ENCODE results near the gene HDGFL2. TPM values are rescaled to one million over a fixed set of nuclear protein-coding genes. Genes with fewer than 3 reads are reported as not detected.

HDGFL2 gene
- 62.3 and 67.0 TPM in 2 replicates for total RNA-seq

GRCh38 chr19:4472174-4472974 is at the start of gene HDGFL2:
Gene HDGFL2, plus strand, starts transcription at chr19:4472297. Its CDS starts 54 bp downstream, at chr19:4472351.

GRCh38 chr19:4457654-4458395 is 14.3 kb upstream of the HDGFL2 start, which contains the start of gene UBXN6:
Gene UBXN6, minus strand, starts transcription at chr19:4457794. Its CDS starts 97 bp downstream, at chr19:4457697.

GRCh38 chr19:4518345-4519171 is 46.5 kb downstream of the HDGFL2 start, which contains the start of gene PLIN4:
Gene PLIN4, minus strand, starts transcription at chr19:4518486. Its CDS starts 214 bp downstream, at chr19:4518272.

GRCh38 chr19:4534836-4535658 is 63.0 kb downstream of the HDGFL2 start, which contains the start of gene PLIN5:
Gene PLIN5, minus strand, starts transcription at chr19:4535224. Its CDS starts 1,150 bp downstream, at chr19:4534074.

GRCh38 chr19:4539693-4540581 is 67.8 kb downstream of the HDGFL2 start, which contains the start of gene LRG1:
Gene LRG1, minus strand, starts transcription at chr19:4540036. Its CDS starts 23 bp downstream, at chr19:4540013.

Small RNA genes lying within 50 kb of the gene (small RNA-seq; reads per million reads assigned to genes)
- not detected for gene MIR4746 (ENCODE audit: low replicate concordance)

Other genes with a start within 250 kb of the HDGFL2 start
- gene EBI3, start 242.8 kb upstream of the HDGFL2 start, total RNA-seq: 1.3 and 1.7 TPM in 2 replicates
- gene YJU2, start 225.2 kb upstream of the HDGFL2 start, total RNA-seq: 19.8 and 24.9 TPM in 2 replicates
- not detected in 2 replicates for gene SHD, start 193.0 kb upstream of the HDGFL2 start, total RNA-seq
- not detected in 2 replicates for gene TMIGD2, start 169.9 kb upstream of the HDGFL2 start, total RNA-seq
- gene FSD1, start 167.7 kb upstream of the HDGFL2 start, total RNA-seq: 3.3 and 10.0 TPM in 2 replicates
- 3.1 and 5.5 TPM in 2 replicates for gene STAP2, start 133.5 kb upstream of the HDGFL2 start, total RNA-seq
- 2.9 and 9.2 TPM in 2 replicates for gene MPND, start 128.7 kb upstream of the HDGFL2 start, total RNA-seq
- gene SH3GL1, start 71.8 kb upstream of the HDGFL2 start, total RNA-seq: 60.6 and 137 TPM in 2 replicates
- gene CHAF1A, start 69.7 kb upstream of the HDGFL2 start, total RNA-seq: 3.5 and 36.8 TPM in 2 replicates
- 97.2 and 170 TPM in 2 replicates for gene UBXN6, start 14.5 kb upstream of the HDGFL2 start, total RNA-seq
- gene PLIN4, start 46.2 kb downstream of the HDGFL2 start, total RNA-seq: under 0.01 TPM in 2 replicates
- gene PLIN5, start 62.9 kb downstream of the HDGFL2 start, total RNA-seq: under 0.01 TPM in 1 of 2 replicates, not detected in the other
- under 0.01 TPM in 1 of 2 replicates, not detected in the other for gene LRG1, start 67.7 kb downstream of the HDGFL2 start, total RNA-seq
- gene SEMA6B, start 87.4 kb downstream of the HDGFL2 start, total RNA-seq: 0.43 and 1.3 TPM in 2 replicates
- gene TNFAIP8L1, start 167.2 kb downstream of the HDGFL2 start, total RNA-seq: 2.2 and 7.6 TPM in 2 replicates
- 159 and 290 TPM in 2 replicates for gene MYDGF, start 198.0 kb downstream of the HDGFL2 start, total RNA-seq

Data from placental pericyte (primary cell).